ENCODE data around the gene PLK4. TPM values are rescaled to one million over a fixed set of nuclear protein-coding genes. Genes with fewer than 3 reads are reported as not detected.
"Not testable (repeated sequence)": the region's sequence is repeated elsewhere in the genome, so short reads cannot be mapped to it uniquely, and the experiment has no call there.

The PLK4 gene
- total RNA-seq, 6 donors from 2014 or later: 1.3 to 5.2 (median 2.0) TPM

DNA sequence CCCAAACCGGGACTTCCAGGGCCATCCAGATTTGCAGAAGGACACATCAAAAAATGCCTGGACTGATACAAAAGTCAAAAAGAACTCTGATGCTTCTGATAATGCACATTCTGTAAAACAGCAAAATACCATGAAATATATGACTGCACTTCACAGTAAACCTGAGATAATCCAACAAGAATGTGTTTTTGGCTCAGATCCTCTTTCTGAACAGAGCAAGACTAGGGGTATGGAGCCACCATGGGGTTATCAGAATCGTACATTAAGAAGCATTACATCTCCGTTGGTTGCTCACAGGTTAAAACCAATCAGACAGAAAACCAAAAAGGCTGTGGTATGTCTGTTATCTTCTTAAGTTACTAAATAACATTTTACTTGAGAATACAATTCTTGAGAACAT lies 9.2 kb downstream of the PLK4 start:
- no peaks in the 10 kb centered on the region for H3K27me3 ChIP-seq
- no peak for TF ChIP-seq EP300 (IDR thresholded peaks at IDR 0.05)
- TF ChIP-seq POLR2AphosphoS5 (IDR thresholded peaks at IDR 0.05): no peak
- no peak for TF ChIP-seq POLR2A (IDR thresholded peaks at IDR 0.05)
- TF ChIP-seq, protein P1, sequence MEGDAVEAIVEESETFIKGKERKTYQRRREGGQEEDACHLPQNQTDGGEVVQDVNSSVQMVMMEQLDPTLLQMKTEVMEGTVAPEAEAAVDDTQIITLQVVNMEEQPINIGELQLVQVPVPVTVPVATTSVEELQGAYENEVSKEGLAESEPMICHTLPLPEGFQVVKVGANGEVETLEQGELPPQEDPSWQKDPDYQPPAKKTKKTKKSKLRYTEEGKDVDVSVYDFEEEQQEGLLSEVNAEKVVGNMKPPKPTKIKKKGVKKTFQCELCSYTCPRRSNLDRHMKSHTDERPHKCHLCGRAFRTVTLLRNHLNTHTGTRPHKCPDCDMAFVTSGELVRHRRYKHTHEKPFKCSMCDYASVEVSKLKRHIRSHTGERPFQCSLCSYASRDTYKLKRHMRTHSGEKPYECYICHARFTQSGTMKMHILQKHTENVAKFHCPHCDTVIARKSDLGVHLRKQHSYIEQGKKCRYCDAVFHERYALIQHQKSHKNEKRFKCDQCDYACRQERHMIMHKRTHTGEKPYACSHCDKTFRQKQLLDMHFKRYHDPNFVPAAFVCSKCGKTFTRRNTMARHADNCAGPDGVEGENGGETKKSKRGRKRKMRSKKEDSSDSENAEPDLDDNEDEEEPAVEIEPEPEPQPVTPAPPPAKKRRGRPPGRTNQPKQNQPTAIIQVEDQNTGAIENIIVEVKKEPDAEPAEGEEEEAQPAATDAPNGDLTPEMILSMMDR (IDR thresholded peaks at IDR 0.05): no peak
- ATAC-seq (ENCODE audit: low FRiP score in 2 of 2) (no peak), DNase-seq (no peak)
- H3K9me3 ChIP-seq: no peaks in the 10 kb centered on the region
- no peak overlapping the region for H3K27ac ChIP-seq
- 89 to 90% methylated on average over 3 of the region's 3 CpGs for WGBS, 2 donors
- H3K4me1 ChIP-seq: no peaks in the 10 kb centered on the region
- no peaks in the 10 kb centered on the region for H3K36me3 ChIP-seq
- no peak overlapping the region for H3K4me3 ChIP-seq

DNA sequence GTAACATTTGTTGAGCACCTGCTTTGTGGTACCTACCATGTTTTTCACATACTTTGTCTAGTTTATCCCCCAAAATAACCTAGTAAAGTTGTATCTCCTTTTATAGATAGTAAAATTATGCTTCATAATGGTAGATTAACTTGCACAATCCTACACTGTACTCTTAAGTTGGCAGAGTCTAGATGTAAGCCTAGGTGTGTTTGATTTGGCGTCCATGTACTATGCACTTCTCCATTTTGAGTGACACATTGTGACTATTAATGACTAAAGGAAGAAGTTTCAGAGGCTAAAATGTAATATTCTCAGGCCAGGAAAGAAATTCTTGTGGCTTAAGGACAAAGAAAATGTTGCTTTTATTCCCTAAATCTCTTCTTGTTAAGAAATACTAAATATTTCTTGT lies 15.4 kb downstream of the PLK4 start:
- H3K27me3 ChIP-seq: no peaks in the 10 kb centered on the region
- H3K36me3 ChIP-seq: no peaks in the 10 kb centered on the region
- no peak overlapping the region for H3K27ac ChIP-seq
- H3K4me1 ChIP-seq: no peaks in the 10 kb centered on the region
- DNase-seq (no peak), ATAC-seq (ENCODE audit: low FRiP score in 2 of 2) (no peak)
- H3K9me3 ChIP-seq: no peaks in the 10 kb centered on the region
- TF ChIP-seq POLR2A (IDR thresholded peaks at IDR 0.05): no peak
- TF ChIP-seq, protein P1 (IDR thresholded peaks at IDR 0.05): no peak
- TF ChIP-seq EP300 (IDR thresholded peaks at IDR 0.05): no peak
- WGBS, 2 donors: 67 to 85% methylated on average over 1 of the region's 1 CpG
- no peak overlapping the region for H3K4me3 ChIP-seq

DNA sequence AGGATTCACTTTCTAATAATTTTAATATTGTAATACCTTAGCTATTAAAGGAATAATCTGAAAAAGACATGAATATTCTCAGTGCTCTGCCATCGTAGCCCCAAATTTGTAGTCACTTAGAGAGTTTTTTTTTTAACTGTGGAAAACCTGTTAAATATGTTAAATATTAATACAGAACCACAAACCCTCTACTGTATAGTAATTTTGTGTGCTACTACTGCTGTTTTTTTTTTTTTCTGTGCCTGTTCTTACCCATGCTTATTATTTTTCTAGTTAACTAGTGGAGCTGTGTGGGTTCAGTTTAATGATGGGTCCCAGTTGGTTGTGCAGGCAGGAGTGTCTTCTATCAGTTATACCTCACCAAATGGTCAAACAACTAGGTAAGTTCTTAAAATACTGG lies 15.8 kb downstream of the PLK4 start:
- H3K36me3 ChIP-seq: no peaks in the 10 kb centered on the region
- no peak overlapping the region for H3K27ac ChIP-seq
- H3K9me3 ChIP-seq: no peaks in the 10 kb centered on the region
- ATAC-seq (ENCODE audit: low FRiP score in 2 of 2) (no peak), DNase-seq (no peak)
- no peak overlapping the region for H3K4me3 ChIP-seq
- 86 to 92% methylated on average over 1 of the region's 1 CpG for WGBS, 2 donors
- no peaks in the 10 kb centered on the region for H3K27me3 ChIP-seq
- TF ChIP-seq EP300 (IDR thresholded peaks at IDR 0.05) (no peak), POLR2AphosphoS5 (IDR thresholded peaks at IDR 0.05) (no peak), POLR2A (IDR thresholded peaks at IDR 0.05) (no peak)
- TF ChIP-seq, protein P1 (IDR thresholded peaks at IDR 0.05): no peak
- no peaks in the 10 kb centered on the region for H3K4me1 ChIP-seq

DNA sequence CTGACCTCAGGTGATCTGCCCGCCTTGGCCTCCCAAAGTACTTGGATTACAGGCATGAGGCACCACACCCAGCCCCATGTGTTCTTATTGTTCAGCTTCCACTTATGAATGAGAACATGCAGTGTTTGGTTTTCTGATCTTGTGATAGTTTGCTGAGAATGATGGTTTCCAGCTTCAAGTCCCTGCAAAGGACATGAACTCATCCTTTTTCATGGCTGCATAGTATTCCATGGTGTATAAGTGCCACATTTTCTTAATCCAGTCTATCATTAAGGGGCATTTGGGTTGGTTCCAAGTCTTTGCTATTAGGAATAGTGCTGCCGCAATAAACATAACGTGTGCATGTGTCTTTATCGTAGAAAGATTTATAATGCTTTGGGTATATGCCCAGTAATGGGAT lies 19.0 kb downstream of the PLK4 start:
- not testable (repeated sequence) for H3K4me1 ChIP-seq; H3K36me3 ChIP-seq; H3K27me3 ChIP-seq; H3K4me3 ChIP-seq; ATAC-seq (ENCODE audit: low FRiP score in 2 of 2); DNase-seq; H3K9me3 ChIP-seq; H3K27ac ChIP-seq
- 97 to 99% methylated on average over 4 of the region's 4 CpGs for WGBS, 2 donors

DNA sequence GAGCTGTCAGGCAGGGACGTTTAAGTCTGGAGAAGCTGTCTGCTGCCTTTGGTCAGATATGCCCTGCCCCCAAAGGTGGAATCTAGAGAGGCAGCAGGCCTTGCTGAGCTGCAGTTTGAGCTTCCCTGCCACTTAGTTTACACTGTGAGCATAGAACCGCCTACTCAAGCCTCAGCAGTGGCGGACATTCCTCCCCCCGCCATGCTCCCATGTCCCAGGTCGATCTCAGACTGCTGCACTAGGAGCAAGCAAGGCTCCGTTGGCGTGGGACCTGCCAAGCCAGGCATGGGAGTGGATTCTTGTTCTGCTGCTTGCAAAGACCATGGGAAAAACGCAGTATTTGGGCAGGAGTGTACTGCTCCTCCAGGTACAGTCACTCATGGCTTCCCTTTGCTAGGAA lies 24.3 kb downstream of the PLK4 start:
- no peak for TF ChIP-seq POLR2AphosphoS5 (IDR thresholded peaks at IDR 0.05)
- TF ChIP-seq EP300 (IDR thresholded peaks at IDR 0.05): no peak
- TF ChIP-seq, protein P1 (IDR thresholded peaks at IDR 0.05): no peak
- TF ChIP-seq POLR2A (IDR thresholded peaks at IDR 0.05): no peak
- WGBS, 2 donors: 82 to 83% methylated on average over 6 to 8 of the region's 8 CpGs

More for the DNA sequence above, 24.3 kb downstream of the PLK4 start:
- DNase-seq (no peak), ATAC-seq (ENCODE audit: low FRiP score in 2 of 2) (no peak)
- no peak overlapping the region for H3K27ac ChIP-seq
- H3K4me3 ChIP-seq: no peak overlapping the region
- no peaks in the 10 kb centered on the region for H3K4me1 ChIP-seq
- H3K27me3 ChIP-seq: no peaks in the 10 kb centered on the region
- no peaks in the 10 kb centered on the region for H3K9me3 ChIP-seq
- H3K36me3 ChIP-seq: no peaks in the 10 kb centered on the region
